HepG2 (cell line): ENCODE measurements around the gene ENC1. TPM values are rescaled to one million over a fixed set of nuclear protein-coding genes. Genes with fewer than 3 reads are reported as not detected.
A peak's percentile ranks its signal among the peaks of the same experiment; 100 is the strongest.

Experiments
- ATAC-seq: fragments of 200-7000 bp; cut with Tn5 transposase; 3 replicates; pipeline ENCODE4 v1.9.1; 2020; ENCODE audit warnings: mild to moderate bottlenecking, moderate library complexity
- BruUV-seq: library from RNA; stranded (reverse); fragments of 400-500 nt; replicated peaks from 2 replicates; lab custom pipeline; 2021; lab: Mats Ljungman, UMichigan
- CTCF ChIA-PET: fragments of 300-600 bp; formaldehyde crosslinking; extraction: SDS; loops from one replicate; lab custom pipeline; 2021; ENCODE audit warnings: low total read pairs, inconsistent platforms, low intra/inter-chr PET ratio; lab: Yijun Ruan, JAX
- POLR2A ChIA-PET: fragments of 350-600 bp; sonication (Branson Sonifier 250); formaldehyde crosslinking; loops from one replicate; lab custom pipeline; 2020; ENCODE audit warnings: antibody characterized with exemption, inconsistent platforms; lab: Yijun Ruan, JAX
- DNase-seq: peaks from one replicate; pipeline ENCODE4 v3.0.0-alpha.2; 2015; ENCODE audit warnings: low spot score
- FAIRE-seq: peaks from 3 replicates; lab custom pipeline; 2011; peaks lifted over from hg19 to GRCh38; lab: Jason Lieb, UNC
- H2AFZ ChIP-seq: one replicate; pipeline ENCODE4 v1.6.1; 2011; ENCODE audit warnings: low read length, inconsistent platforms
- H3K27ac ChIP-seq: fragments of 300-600 bp; 3 replicates; pipeline ENCODE4 v1.8.0; 2011; ENCODE audit warnings: mixed run types, mild to moderate bottlenecking, mixed read lengths, low read length, inconsistent platforms; ENCODE audit not compliant: insufficient read depth; ENCODE audit errors: extremely low read length
- H3K27me3 ChIP-seq, 2 experiments: fragments of 200-600 bp in 1 of 2; 2 replicates in 1 of 2; 3 replicates in 1 of 2; pipeline versions ENCODE4 v1.6.0 to v1.8.0; 2011; ENCODE audit warnings: low read length in 2 of 2, mild to moderate bottlenecking in 2 of 2, moderate library complexity in 2 of 2, inconsistent platforms in 1 of 2; ENCODE audit not compliant: insufficient read depth in 2 of 2, control insufficient read depth in 1 of 2
- H3K36me3 ChIP-seq, 2 experiments: fragments of 200-600 bp in 1 of 2; replicated peaks in 1 of 2; 2 replicates in 1 of 2; 3 replicates in 1 of 2; pipeline versions ENCODE4 v1.5.1 to v1.8.0; 2011; ENCODE audit warnings: low read length in 2 of 2, inconsistent platforms in 1 of 2; ENCODE audit not compliant: insufficient read depth in 2 of 2, control insufficient read depth in 1 of 2
- H3K4me1 ChIP-seq: 2 replicates; pipeline ENCODE4 v1.5.1; 2012; ENCODE audit warnings: low read length, inconsistent platforms; ENCODE audit not compliant: insufficient read depth
- H3K4me2 ChIP-seq: 2 replicates; pipeline ENCODE4 v1.6.0; 2011; ENCODE audit warnings: low read depth, low read length, inconsistent platforms
- H3K4me3 ChIP-seq, 3 experiments: fragments of 200-600 bp in 1 of 3; sonication (generic), shearing (Covaris generic) in 1 of 3; replicated peaks in 1 of 3; 2 replicates each; pipeline ENCODE4 v1.5.1; 2011 to 2016; ENCODE audit warnings: low read length in 3 of 3, inconsistent platforms in 2 of 3, low read depth in 2 of 3, mild to moderate bottlenecking in 2 of 3, control low read depth in 1 of 3, mixed read lengths in 1 of 3; ENCODE audit not compliant: insufficient read depth in 1 of 3
- H3K79me2 ChIP-seq: one replicate; pipeline ENCODE4 v1.6.1; 2011; ENCODE audit warnings: low read length, inconsistent platforms; ENCODE audit not compliant: insufficient read depth
- H3K9ac ChIP-seq: 2 replicates; pipeline ENCODE4 v1.6.0; 2011; ENCODE audit warnings: mild to moderate bottlenecking, low read depth, low read length, inconsistent platforms; ENCODE audit not compliant: insufficient read depth
- H3K9me3 ChIP-seq: 2 replicates; pipeline ENCODE4 v1.5.1; 2012; ENCODE audit warnings: mild to moderate bottlenecking, low read length
- H4K20me1 ChIP-seq: 2 replicates; pipeline ENCODE4 v1.6.0; 2011; ENCODE audit warnings: inconsistent platforms, mild to moderate bottlenecking, low read length, moderate library complexity; ENCODE audit not compliant: insufficient read depth
- ASH2L ChIP-seq: fragments of 300-600, 200-600 bp; sonication (generic); IDR thresholded peaks from 2 replicates; pipeline ENCODE4 v1.7.0; 2017; ENCODE audit warnings: low read depth, mild to moderate bottlenecking, moderate library complexity, mixed read lengths, low read length; ENCODE audit not compliant: insufficient read length
- DPF2 ChIP-seq: sonication (generic); formaldehyde crosslinking; IDR thresholded peaks from 2 replicates; pipeline ENCODE4 v1.4.0; 2020; ENCODE audit warnings: mild to moderate bottlenecking, low read depth, missing genetic modification reagents, borderline replicate concordance
- GATAD2A ChIP-seq: IDR thresholded peaks from 2 replicates; pipeline ENCODE4 v1.6.1; 2016
- HMG20A ChIP-seq: IDR thresholded peaks from 2 replicates; pipeline ENCODE4 v1.6.1; 2016; ENCODE audit warnings: borderline replicate concordance
- KAT7 ChIP-seq: IDR thresholded peaks from 2 replicates; pipeline ENCODE4 v1.6.1; 2018; ENCODE audit warnings: borderline replicate concordance, missing compliant biosample characterization
- MZF1 ChIP-seq: sonication (generic); formaldehyde crosslinking; IDR thresholded peaks from 2 replicates; pipeline ENCODE4 v1.8.1; 2023; ENCODE audit warnings: mild to moderate bottlenecking, missing genetic modification reagents, borderline replicate concordance
- U2AF1 ChIP-seq: fragments of 200-400 bp; formaldehyde crosslinking; optimal IDR thresholded peaks from 2 replicates; pipeline ENCODE3; 2017; ENCODE audit warnings: mild to moderate bottlenecking, low read depth, low read length
- ZNF234 ChIP-seq: sonication (generic); formaldehyde crosslinking; conservative IDR thresholded peaks from 2 replicates; pipeline ENCODE4 v1.5.1; 2020; ENCODE audit warnings: mild to moderate bottlenecking, missing genetic modification reagents
- ZNF331 ChIP-seq: sonication (generic); formaldehyde crosslinking; IDR thresholded peaks from 2 replicates; pipeline ENCODE4 v1.4.0; 2020; ENCODE audit warnings: missing genetic modification reagents
- WGBS: methylation state at CpG from one replicate; pipeline ENCODE4 v1.1.6; 2017; ENCODE audit warnings: low lambda C conversion rate; 5-methylcytosine and 5-hydroxymethylcytosine counted together
- in situ Hi-C: cut with HindIII; loops from 2 replicates; pipeline ENCODE4 v1.10.0; 2017; ENCODE audit warnings: low pct_unique_long_range_greater_than_20kb; ENCODE audit not compliant: extremely low pct_ligation_motif_present
- intact Hi-C: fragments of 100-400 bp; cut with micrococcal nuclease; formaldehyde crosslinking; loops from one replicate; pipeline ENCODE4 v1.10.0; 2022; ENCODE audit not compliant: unreplicated experiment
- polyA plus RNA-seq, 8 experiments: library from polyadenylated mRNA; depleted of rRNA in 3 of 8; stranded (reverse) in 7 of 8; unstranded in 1 of 8; fragments of >200 nt; fragmentation: Illumina TruSeq in 4 of 8; extraction: Trizol in 4 of 8; gene quantifications; 2 replicates each; pipeline versions ENCODE4 v1.2.1 to v1.2.3, GENCODE V29; 2011 to 2016; ENCODE audit warnings: low read depth in 4 of 8, missing spikeins in 1 of 8, mixed read lengths in 1 of 8; ENCODE audit not compliant: insufficient read depth in 1 of 8
- total RNA-seq, 5 experiments: library from RNA; depleted of rRNA; stranded (reverse); fragments of >200 nt; fragmentation: Illumina TruSeq; extraction: Trizol; gene quantifications; 2 replicates each; pipeline ENCODE4 v1.2.3, GENCODE V29; 2016; ENCODE audit warnings: low read depth in 1 of 5
- TF ChIP-seq, protein P1 (sequence below): sonication (generic); formaldehyde crosslinking; conservative IDR thresholded peaks from 2 replicates; pipeline ENCODE4 v1.4.0; 2020; ENCODE audit warnings: mild to moderate bottlenecking, missing genetic modification reagents, moderate library complexity
- TF ChIP-seq, protein P2 (sequence below): sonication (generic); formaldehyde crosslinking; IDR thresholded peaks from 2 replicates; pipeline ENCODE4 v1.9.0; 2021; ENCODE audit warnings: mild to moderate bottlenecking, missing genetic modification reagents

ENC1 gene
- total and polyA plus RNA-seq, 2 of the 13 experiments (the other 11 are each of a cell fraction or from before 2014, with no cell fraction given), result 63.8 to 64.4 TPM

DNA sequence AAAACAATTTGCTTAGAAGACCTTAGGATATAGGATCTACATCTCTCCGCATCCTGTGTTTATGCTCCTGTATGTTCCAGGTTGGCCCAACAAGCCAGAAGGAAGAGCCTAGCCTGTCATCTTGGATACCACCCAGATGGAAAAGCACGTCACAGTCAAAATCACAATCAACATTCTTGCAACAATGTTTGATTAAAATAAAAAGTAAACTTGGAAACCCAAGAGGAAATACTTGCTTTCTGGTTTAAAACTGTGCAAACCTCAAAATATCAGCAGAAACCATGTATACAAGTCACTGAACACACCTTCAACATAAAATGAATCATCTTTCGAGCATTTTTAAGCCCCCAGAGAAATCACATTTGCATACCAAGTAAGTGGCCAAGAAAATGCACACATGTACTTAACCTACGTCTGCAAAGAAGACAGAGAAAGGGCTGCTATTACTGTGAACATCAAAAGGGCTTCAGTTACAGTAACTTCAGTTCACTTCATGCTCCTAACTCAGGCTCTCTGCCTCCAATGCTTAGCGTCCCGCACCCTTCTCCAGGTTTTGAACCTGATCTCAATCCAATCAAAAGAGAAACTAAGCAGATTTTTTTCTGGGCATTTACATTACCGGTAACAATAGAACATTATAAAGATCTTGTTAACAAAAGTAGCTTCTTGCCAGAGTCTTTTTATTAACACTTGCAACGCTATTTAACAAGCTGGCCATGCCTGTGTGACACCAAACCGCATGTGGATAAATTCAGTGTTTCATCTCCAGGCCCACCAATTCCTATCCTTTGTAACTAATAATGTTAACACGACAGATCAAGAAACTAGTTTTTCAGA, 1.3 kb downstream of the ENC1 start (continued):
- TF ChIP-seq DPF2 (CRISPR knock-in tag), result no peak

DNA sequence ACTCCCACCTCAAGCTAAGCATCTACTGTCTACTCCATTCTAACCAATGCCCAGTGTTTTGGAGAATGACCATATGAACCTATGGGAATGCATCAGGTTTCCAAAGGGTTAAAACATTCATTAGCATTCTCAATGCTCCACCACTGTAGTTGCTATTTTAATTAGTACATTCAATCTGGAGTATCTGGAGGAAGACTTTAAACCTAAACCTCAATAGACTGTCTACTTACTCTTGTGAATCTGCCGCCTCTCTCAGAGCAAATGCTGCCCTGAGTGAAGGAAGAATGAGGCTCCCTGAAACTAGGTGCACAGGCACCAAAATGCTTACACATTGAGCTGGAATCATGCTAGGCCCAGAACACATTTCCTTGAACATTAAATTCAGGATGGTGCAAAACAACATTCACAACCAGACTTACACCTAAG, 2.0 kb downstream of the ENC1 start:
- H3K79me2 ChIP-seq, result peaks cover 67% of the 10 kb centered on the region
- no peak for DNase-seq
- H3K27ac ChIP-seq, result peak overlapping the region; percentile 83
- FAIRE-seq, result peak; percentile 12
- no peaks in the 10 kb centered on the region for H3K9me3 ChIP-seq
- in situ Hi-C loops (loop anchor here (5.0 kb wide), 2 partner anchors 56 to 136 kb away; no protein-coding TSS in a partner anchor), intact Hi-C loops (loop anchor here (2.0 kb wide), 1 partner anchor 230 kb away; no protein-coding TSS in a partner anchor)
- H4K20me1 ChIP-seq, result peaks cover 61% of the 10 kb centered on the region
- no peaks in the 10 kb centered on the region; a peak in 2 of 5 replicates for H3K27me3 ChIP-seq
- no TSS peak for BruUV-seq
- ChIA-PET POLR2A (interaction anchor here (1.0 kb wide), 2 partner anchors 139 to 278 kb away, joined by 3 to 4 read pairs; no protein-coding TSS in a partner anchor), CTCF (no interaction called here)
- ATAC-seq, result no peak
- H3K36me3 ChIP-seq, result peaks cover 17 to 33% of the 10 kb centered on the region in 2 experiments
- H3K4me1 ChIP-seq, result peaks cover 58% of the 10 kb centered on the region
- peak overlapping the region; percentile 92 to 100 (median 99) for H3K4me3 ChIP-seq
- peak overlapping the region; percentile 94 for H3K9ac ChIP-seq
- no peak overlapping the region for H2AFZ ChIP-seq
- peak overlapping the region; percentile 66 for H3K4me2 ChIP-seq
- 0% methylated on average over 1 of the region's 1 CpG for WGBS
- peak; percentile 4; the same call in 1 of the 2 replicates for TF ChIP-seq GATAD2A (CRISPR knock-in tag)
- TF ChIP-seq U2AF1, result no peak
- TF ChIP-seq ASH2L, result peak; percentile 27
- TF ChIP-seq, protein P1, sequence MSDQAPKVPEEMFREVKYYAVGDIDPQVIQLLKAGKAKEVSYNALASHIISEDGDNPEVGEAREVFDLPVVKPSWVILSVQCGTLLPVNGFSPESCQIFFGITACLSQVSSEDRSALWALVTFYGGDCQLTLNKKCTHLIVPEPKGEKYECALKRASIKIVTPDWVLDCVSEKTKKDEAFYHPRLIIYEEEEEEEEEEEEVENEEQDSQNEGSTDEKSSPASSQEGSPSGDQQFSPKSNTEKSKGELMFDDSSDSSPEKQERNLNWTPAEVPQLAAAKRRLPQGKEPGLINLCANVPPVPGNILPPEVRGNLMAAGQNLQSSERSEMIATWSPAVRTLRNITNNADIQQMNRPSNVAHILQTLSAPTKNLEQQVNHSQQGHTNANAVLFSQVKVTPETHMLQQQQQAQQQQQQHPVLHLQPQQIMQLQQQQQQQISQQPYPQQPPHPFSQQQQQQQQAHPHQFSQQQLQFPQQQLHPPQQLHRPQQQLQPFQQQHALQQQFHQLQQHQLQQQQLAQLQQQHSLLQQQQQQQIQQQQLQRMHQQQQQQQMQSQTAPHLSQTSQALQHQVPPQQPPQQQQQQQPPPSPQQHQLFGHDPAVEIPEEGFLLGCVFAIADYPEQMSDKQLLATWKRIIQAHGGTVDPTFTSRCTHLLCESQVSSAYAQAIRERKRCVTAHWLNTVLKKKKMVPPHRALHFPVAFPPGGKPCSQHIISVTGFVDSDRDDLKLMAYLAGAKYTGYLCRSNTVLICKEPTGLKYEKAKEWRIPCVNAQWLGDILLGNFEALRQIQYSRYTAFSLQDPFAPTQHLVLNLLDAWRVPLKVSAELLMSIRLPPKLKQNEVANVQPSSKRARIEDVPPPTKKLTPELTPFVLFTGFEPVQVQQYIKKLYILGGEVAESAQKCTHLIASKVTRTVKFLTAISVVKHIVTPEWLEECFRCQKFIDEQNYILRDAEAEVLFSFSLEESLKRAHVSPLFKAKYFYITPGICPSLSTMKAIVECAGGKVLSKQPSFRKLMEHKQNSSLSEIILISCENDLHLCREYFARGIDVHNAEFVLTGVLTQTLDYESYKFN, result no peak; the same call in 1 of the 2 replicates
- peak; percentile 40; the same call in 1 of the 2 replicates for TF ChIP-seq KAT7 (CRISPR knock-in tag)
- TF ChIP-seq MZF1 (CRISPR knock-in tag), result no peak
- 0 out of 2 replicates have a peak, but pooled peaks have one; percentile 20 for TF ChIP-seq ZNF331
- TF ChIP-seq ZNF234 (CRISPR knock-in tag), result no peak
- TF ChIP-seq, protein P2, sequence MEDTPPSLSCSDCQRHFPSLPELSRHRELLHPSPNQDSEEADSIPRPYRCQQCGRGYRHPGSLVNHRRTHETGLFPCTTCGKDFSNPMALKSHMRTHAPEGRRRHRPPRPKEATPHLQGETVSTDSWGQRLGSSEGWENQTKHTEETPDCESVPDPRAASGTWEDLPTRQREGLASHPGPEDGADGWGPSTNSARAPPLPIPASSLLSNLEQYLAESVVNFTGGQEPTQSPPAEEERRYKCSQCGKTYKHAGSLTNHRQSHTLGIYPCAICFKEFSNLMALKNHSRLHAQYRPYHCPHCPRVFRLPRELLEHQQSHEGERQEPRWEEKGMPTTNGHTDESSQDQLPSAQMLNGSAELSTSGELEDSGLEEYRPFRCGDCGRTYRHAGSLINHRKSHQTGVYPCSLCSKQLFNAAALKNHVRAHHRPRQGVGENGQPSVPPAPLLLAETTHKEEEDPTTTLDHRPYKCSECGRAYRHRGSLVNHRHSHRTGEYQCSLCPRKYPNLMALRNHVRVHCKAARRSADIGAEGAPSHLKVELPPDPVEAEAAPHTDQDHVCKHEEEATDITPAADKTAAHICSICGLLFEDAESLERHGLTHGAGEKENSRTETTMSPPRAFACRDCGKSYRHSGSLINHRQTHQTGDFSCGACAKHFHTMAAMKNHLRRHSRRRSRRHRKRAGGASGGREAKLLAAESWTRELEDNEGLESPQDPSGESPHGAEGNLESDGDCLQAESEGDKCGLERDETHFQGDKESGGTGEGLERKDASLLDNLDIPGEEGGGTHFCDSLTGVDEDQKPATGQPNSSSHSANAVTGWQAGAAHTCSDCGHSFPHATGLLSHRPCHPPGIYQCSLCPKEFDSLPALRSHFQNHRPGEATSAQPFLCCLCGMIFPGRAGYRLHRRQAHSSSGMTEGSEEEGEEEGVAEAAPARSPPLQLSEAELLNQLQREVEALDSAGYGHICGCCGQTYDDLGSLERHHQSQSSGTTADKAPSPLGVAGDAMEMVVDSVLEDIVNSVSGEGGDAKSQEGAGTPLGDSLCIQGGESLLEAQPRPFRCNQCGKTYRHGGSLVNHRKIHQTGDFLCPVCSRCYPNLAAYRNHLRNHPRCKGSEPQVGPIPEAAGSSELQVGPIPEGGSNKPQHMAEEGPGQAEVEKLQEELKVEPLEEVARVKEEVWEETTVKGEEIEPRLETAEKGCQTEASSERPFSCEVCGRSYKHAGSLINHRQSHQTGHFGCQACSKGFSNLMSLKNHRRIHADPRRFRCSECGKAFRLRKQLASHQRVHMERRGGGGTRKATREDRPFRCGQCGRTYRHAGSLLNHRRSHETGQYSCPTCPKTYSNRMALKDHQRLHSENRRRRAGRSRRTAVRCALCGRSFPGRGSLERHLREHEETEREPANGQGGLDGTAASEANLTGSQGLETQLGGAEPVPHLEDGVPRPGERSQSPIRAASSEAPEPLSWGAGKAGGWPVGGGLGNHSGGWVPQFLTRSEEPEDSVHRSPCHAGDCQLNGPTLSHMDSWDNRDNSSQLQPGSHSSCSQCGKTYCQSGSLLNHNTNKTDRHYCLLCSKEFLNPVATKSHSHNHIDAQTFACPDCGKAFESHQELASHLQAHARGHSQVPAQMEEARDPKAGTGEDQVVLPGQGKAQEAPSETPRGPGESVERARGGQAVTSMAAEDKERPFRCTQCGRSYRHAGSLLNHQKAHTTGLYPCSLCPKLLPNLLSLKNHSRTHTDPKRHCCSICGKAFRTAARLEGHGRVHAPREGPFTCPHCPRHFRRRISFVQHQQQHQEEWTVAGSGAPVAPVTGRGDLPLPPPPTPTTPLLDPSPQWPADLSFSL, result no peak; the same call in 1 of the 2 replicates
- TF ChIP-seq HMG20A (CRISPR knock-in tag), result no peak
